Prostate gland (tissue), 2 donors: ENCODE data around the gene CACNA1A.

Experiments
- CTCF ChIP-seq, 4 experiments: fragments of 200-600 bp in 2 of 4; fragments of 450-650 bp in 2 of 4; sonication (generic) in 2 of 4; IDR thresholded peaks; 1 replicate in 3 of 4; 2 replicates in 1 of 4; pipeline ENCODE4 v1.5.1; 2016 to 2019; ENCODE audit warnings: antibody characterized with exemption in 4 of 4, mild to moderate bottlenecking in 2 of 4, moderate library complexity in 2 of 4
- POLR2A ChIP-seq: fragments of 450-650 bp; IDR thresholded peaks from one replicate; pipeline ENCODE4 v1.6.1; 2016; ENCODE audit warnings: antibody characterized with exemption, mild to moderate bottlenecking
- POLR2AphosphoS5 ChIP-seq: sonication (generic); formaldehyde crosslinking; IDR thresholded peaks from one replicate; pipeline ENCODE4 v1.6.1; 2017; ENCODE audit warnings: antibody characterized with exemption

DNA sequence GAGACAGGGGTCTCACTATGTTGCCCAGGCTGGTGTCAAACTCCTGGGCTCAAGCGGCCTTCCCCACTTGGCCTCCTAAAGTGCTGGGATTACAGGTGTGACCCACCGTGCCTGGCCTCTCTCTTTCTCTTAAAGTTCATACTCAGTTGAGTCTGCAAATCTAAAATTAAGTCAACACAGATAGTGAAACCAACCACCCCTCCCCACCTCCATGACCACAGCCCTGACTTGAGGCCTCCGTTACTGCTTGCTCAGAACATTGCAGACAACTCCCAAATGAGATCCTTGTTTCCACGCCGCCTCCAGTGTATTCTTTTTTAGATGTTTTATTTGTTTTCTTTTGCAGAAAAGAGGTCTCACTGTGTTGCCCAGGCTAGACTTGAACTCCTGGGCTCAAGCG, 94.4 kb downstream of the CACNA1A start:
- TF ChIP-seq POLR2AphosphoS5 (no peak), CTCF (IDR thresholded peaks at IDR 0.05) (no peak), POLR2A (no peak)
